GM21723 (cell line): Measurements from ENCODE around the gene HORMAD1.
"Not testable (repeated sequence)": the region's sequence is repeated elsewhere in the genome, so short reads cannot be mapped to it uniquely, and the experiment has no call there.

Experiments
- ATAC-seq: cut with Tn5 transposase; IDR thresholded peaks from one replicate; pipeline ENCODE4 v1.9.1; 2021; ENCODE audit warnings: mild to moderate bottlenecking, moderate library complexity; ENCODE audit not compliant: unreplicated experiment

Gene HORMAD1

GRCh38 chr1:150696995-150697927 is 23.4 kb downstream of the HORMAD1 start, which contains the start of gene GOLPH3L:
TSS of gene GOLPH3L (minus strand) at chr1:150697154. CDS start at chr1:150694838, 2,316 bp downstream.
- ATAC-seq, result peak; percentile 99

- no peak for ATAC-seq
Measured at GRCh38 chr1:150696590-150696989, 24.1 kb downstream of the HORMAD1 start.

DNA sequence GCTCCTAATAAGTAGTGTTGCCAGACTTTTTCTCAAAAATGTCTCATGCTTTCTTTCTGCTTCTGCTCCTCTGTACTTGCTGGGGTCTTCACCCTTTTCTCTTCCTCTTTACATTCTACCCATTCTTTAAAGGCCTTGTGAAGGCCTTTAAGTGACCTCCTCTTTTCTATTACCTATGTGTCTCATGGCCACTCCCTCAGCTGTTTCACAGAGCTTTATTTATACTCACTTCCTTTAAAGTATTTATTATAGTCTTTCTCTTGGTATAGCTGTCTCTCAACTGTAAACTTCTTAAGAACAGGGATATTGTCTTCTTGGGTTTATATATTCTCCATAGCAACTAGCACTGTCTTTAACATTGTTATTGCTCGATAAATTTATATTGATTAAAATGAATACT is 24.5 kb downstream of the HORMAD1 start:
- ATAC-seq, result no peak

DNA sequence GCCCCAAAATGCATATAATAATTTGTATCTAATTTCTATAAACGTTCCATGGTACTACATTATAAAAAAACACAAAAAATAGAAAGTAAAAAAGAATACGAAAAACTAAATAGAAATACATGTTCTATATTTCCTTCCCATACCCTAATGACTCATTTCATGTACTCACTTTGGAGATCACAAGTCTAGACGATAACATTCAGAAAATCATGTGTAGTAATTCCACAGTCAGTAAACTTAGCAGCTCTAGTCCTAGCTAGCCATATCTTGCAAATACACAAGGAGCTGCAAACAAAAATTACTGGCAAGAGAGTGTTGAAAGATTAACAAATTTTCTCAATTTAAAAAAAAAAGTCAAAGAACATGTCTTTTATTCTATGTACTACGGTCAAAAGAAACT is 25.1 kb downstream of the HORMAD1 start:
- no peak for ATAC-seq

DNA sequence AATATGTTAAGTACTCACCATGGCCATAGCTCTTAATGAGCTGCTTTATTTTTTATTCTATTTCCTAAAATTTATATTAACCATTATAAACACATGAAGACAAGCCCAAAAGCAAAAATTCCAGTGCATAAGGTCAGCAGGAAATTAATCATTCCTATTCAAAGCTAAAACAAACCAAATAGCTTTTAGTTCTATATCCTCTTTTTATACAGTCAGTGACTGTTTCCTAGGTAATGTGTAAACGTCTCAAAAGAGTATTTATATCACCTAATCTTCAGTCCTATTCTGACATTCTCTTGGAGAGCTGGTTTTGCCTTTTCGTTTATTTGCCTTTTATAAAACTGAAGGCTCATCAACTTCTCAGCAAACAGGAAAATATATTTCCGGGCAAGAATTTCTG is 28.0 kb downstream of the HORMAD1 start:
- ATAC-seq, result no peak

DNA sequence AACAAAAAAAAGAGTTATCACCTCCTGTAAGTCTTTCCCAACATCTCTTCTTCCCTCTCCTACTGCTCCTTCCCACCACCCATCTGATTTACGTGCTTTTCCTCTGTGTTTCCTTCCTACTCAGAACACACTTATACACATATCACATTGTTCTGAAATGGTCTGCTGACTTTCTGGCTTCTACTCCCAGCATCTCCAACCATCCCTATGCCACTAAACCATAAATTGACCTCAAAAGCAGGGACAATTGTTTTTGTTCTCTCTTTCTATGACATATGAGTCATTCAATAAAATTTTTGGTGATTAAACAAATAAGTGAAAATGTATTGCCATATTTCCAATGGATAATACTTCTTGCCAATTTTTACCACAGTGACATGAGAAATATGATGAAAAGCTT is 31.9 kb downstream of the HORMAD1 start:
- ATAC-seq, result no peak

DNA sequence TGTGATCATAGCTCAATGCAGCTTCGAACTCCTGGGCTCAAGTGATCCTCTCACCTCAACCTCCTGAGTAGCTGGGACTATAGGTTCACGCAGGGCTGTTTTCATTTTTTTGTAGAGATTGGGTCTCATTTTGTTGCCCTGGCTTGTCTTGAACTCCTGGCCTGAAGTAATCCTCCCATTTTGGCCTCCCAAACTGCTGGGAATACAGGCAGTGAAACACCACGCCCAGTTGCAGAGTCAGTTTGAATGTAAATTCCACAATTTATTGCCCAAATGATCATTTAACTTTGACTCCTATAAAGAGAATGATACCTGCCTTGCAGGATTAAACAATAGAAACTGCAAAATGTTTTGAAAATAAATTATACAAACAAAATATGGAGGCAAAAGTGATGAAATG is 34.4 kb downstream of the HORMAD1 start:
- ATAC-seq, result no peak

DNA sequence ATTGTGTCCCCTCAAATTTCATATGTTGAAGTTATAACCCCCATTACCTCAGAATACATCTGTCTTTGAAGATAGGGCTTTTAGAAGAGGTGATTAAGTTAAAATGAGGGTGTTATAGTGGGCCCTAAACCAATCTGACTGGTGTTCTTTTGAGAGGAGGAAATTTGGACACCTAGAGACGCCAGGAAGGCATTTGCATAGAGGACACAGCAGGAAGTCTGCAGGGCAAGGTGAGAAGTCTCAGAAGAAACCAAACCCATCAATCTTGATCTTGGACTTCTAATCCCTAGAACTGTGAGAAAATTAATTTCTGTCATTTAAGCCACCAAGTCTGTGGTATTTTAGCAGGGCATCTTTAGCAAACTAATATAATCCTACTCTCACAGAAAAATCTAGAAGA is 36.8 kb downstream of the HORMAD1 start:
- ATAC-seq, result no peak

DNA sequence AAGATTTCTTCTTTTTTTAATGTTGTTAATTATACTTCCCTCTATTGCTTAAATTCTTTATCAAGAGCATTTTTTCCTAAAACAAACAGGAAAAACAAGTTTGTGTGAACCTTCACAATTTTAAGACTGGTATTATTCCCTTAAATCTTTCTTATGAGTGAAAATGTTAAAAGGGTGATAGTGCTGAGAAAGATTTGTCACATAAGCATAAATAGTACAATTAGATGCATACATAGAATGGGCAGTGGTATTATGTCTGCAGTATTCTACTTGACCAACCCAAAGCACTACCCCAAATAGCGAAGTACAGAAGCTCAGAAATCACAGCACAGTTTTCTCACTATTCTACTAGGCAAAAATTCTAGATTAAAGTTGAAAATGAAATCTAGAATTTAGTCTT is 41.7 kb downstream of the HORMAD1 start:
- no peak for ATAC-seq

DNA sequence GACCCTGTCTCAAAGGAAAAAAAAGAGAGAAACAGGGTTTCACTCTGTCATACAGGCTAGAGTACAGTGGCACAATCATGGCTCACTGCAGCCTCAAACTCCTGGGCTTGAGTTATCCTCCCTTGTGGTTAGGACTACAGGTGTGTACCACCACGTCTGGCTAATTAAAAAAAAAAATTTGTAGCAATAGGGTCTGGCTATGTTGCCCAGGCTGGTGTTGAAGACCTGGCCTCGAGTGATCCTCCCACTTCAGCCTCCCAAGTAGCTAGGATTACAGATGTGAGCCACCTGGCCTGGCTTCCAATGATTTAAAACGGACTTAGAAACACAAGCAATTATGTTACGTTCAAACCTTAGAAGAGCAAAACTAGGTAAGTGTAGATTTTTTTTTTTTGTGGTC is 45.8 kb downstream of the HORMAD1 start:
- no peak for ATAC-seq

DNA sequence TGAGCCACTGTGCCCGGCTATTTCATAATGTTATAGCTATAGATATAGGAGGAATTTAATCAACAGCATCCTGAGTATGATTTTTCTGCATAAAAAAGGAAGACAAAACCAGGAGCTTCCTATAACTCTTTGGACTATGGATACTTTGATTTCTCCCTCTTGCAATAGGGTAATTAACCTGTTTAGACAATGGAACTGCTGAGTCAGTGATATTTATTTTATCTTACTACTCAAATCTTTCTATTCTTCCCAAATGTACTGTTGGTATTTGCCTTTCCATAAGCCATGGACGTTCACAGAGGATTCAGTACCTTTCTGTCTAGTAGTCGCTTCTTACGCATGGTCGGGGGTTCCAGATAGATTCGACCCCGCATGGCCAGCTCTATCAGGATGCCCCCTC is 57.4 kb downstream of the HORMAD1 start:
- ATAC-seq, result no peak

- no peak for ATAC-seq
Measured at GRCh38 chr1:150662811-150663210, 57.9 kb downstream of the HORMAD1 start.

DNA sequence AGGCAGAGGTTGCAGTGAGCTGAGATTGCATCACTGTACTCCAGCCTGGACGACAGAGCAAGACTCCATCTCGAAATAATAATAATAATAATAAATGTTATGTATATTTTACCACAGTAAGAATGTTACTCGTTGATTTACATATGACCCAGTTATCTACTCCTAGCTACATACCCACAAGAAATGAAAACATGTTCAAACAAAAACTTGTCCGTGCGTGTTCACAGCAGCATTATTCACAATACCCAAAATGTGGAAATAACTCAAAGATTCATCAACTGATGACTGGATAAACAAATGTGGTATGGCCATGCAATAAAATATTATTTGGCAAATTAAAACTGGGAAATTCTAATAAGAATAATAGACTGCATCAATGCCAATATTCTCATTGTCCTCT is 59.5 kb downstream of the HORMAD1 start:
- ATAC-seq, result no peak

GRCh38 chr1:150660584-150660983 is 60.1 kb downstream of the HORMAD1 start:
- no peak for ATAC-seq

DNA sequence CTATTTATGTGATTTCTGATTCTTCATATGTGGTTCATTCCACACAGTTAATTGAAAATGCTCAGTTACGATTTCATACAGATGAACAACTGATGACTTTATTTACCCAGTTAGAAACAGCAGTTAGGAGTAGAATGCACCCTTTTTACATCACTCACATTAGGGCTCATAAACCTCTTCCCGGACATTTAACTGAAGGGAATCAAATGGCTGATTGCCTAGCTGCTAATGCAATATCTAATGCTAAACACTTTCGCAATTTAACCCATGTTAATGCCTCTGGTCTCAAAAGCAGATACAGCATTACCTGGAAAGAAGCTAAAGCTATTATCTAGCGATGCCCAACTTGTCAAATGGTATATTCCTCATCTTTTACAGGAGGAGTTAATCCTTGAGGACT is 63.6 kb downstream of the HORMAD1 start:
- not testable (repeated sequence) for ATAC-seq

- ATAC-seq, result not testable (repeated sequence)
Measured at GRCh38 chr1:150654635-150655034, 66.1 kb downstream of the HORMAD1 start.

DNA sequence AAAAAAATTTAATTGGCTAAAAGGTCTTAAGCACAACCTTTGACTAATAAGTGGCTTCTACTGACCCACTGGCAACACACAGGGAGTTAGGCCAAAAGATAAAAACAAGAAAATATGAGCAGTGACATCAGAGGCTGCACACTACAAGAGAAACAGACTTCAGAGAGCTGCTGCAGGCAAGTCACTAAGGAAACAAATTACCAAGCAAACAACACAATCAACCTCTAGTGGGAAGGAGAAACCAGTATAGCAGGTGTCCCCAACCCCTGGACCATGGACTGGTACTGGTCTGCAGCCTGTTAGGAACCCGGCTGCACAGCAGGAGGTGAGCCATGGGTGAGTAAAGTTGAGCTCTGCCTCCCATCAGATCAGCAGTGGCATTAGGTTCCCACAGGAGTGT is 70.5 kb downstream of the HORMAD1 start:
- ATAC-seq, result no peak

DNA sequence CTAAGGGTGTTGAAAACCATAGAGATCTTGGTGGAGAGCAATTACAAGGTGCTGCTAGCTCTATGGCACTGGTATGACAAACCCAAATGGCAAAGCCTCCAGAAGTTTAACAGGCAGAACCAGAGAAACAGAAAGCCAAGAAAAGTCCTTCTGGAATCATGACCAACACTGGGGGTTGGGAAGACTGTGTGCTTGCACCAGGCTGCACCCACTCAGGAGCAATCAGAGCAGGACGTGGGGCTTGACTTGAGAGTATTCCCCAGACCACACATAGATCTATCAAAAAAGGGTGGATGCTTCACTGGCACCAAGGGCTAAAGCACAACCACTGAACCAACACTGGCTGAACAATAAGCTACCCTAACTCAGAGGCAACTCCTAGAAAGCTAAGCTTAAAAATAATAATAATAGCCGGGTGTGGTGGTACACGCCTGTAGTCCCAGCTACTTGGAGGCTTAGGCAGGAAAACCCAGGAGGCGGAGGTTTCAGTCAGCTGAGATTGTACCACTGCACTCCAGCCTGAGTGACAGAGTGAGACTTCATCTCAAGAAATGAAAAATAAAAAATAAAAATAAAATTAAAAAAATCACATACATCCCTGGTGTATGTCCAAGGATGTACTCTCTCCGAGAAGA is 71.1 kb downstream of the HORMAD1 start:
- ATAC-seq, result no peak
